HepG2 (cell line): ENCODE results near the gene NDE1.
"Not testable (repeated sequence)": the region's sequence is repeated elsewhere in the genome, so short reads cannot be mapped to it uniquely, and the experiment has no call there.

Source experiments
- DNMT3B ChIP-seq: conservative IDR thresholded peaks from 2 replicates; pipeline ENCODE4 v1.6.1; 2016; ENCODE audit warnings: missing biosample characterization, control low read depth
- PHF8 ChIP-seq: sonication (generic); formaldehyde crosslinking; IDR thresholded peaks from 2 replicates; pipeline ENCODE4 v1.5.0; 2020; ENCODE audit warnings: missing genetic modification reagents
- SRSF9 ChIP-seq: fragments of 200-400 bp; formaldehyde crosslinking; IDR thresholded peaks from 2 replicates; pipeline ENCODE4 v1.6.1; 2018; ENCODE audit warnings: borderline replicate concordance, mild to moderate bottlenecking, low read depth, low read length; ENCODE audit not compliant: insufficient read depth, poor library complexity, severe bottlenecking
- TF ChIP-seq, protein P1 (sequence below): sonication (generic); formaldehyde crosslinking; IDR thresholded peaks from 2 replicates; pipeline ENCODE4 v1.5.0; 2020; ENCODE audit warnings: mild to moderate bottlenecking, missing genetic modification reagents, moderate library complexity

DNA sequence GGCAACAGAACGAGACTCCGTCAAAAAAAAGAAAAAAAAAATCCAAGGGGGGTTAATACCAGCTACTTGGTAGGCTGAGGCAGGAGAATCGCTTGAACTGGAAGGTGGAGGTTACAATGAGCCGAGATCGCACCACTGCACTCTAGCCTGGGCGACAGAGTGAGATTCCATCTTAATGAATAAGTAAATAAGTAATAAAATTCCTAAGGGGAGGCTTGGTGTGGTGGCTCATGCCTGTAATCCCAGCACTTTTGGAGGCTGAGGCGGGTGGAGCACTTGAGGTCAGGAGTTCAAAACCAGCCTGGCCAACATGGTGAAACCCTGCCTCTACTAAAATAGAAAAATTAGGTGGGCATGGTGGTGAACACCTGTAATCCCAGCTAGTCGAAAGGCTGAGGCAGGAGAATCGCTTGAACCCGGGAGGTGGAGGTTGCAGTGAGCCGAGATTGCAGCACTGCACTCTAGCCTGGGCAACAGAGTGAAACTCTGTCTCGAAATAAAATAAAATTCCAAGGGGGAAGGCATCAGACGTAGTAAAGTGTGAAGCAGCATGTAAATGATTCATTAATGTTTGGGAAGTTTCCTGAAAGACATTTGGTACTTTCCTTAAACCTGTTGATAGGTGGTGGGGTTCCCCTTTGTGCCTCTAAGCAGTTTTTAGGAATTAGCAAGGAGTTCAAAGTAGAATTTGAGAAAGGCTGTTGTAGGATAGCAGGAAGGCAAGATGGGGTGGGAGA lies 3.3 kb upstream of the NDE1 start:
- not testable (repeated sequence) for TF ChIP-seq DNMT3B (CRISPR knock-in tag); PHF8; SRSF9
- TF ChIP-seq, protein P1, sequence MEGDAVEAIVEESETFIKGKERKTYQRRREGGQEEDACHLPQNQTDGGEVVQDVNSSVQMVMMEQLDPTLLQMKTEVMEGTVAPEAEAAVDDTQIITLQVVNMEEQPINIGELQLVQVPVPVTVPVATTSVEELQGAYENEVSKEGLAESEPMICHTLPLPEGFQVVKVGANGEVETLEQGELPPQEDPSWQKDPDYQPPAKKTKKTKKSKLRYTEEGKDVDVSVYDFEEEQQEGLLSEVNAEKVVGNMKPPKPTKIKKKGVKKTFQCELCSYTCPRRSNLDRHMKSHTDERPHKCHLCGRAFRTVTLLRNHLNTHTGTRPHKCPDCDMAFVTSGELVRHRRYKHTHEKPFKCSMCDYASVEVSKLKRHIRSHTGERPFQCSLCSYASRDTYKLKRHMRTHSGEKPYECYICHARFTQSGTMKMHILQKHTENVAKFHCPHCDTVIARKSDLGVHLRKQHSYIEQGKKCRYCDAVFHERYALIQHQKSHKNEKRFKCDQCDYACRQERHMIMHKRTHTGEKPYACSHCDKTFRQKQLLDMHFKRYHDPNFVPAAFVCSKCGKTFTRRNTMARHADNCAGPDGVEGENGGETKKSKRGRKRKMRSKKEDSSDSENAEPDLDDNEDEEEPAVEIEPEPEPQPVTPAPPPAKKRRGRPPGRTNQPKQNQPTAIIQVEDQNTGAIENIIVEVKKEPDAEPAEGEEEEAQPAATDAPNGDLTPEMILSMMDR (CRISPR knock-in tag), result not testable (repeated sequence)
